GM23248 (cell line): ENCODE measurements around the gene SLC24A5. TPM values are rescaled to one million over a fixed set of nuclear protein-coding genes. Genes with fewer than 3 reads are reported as not detected.

Source experiments
- DNase-seq: peaks from one replicate; pipeline ENCODE4 v3.0.0-alpha.2; 2015
- H2AFZ ChIP-seq: fragments of 200-600 bp; sonication (generic); 2 replicates; pipeline ENCODE4 v1.6.1; 2016; ENCODE audit warnings: antibody characterized with exemption
- H3F3A ChIP-seq: fragments of 200-600 bp; sonication (generic); 2 replicates; pipeline ENCODE4 v1.6.1; 2016; ENCODE audit warnings: mild to moderate bottlenecking, antibody characterized with exemption, mixed run types; ENCODE audit not compliant: insufficient read depth
- H3K27ac ChIP-seq: fragments of 200-600 bp; sonication (generic); 2 replicates; pipeline ENCODE4 v1.5.1; 2016; ENCODE audit warnings: mild to moderate bottlenecking
- H3K27me3 ChIP-seq: fragments of 200-600 bp; sonication (generic); replicated peaks from 2 replicates; pipeline ENCODE4 v1.6.1; 2016; ENCODE audit warnings: mild to moderate bottlenecking; ENCODE audit not compliant: insufficient read depth
- H3K36me3 ChIP-seq: fragments of 200-600 bp; sonication (generic); 2 replicates; pipeline ENCODE4 v1.6.1; 2016; ENCODE audit warnings: low read depth, mild to moderate bottlenecking
- H3K4me1 ChIP-seq: fragments of 200-600 bp; sonication (generic); 2 replicates; pipeline ENCODE4 v1.6.1; 2016; ENCODE audit warnings: mild to moderate bottlenecking; ENCODE audit not compliant: insufficient read depth
- H3K4me2 ChIP-seq: fragments of 200-600 bp; sonication (generic); one replicate; pipeline ENCODE4 v1.6.1; 2016; ENCODE audit warnings: mild to moderate bottlenecking; ENCODE audit not compliant: unreplicated experiment
- H3K4me3 ChIP-seq: fragments of 200-600 bp; sonication (generic); 2 replicates; pipeline ENCODE4 v1.5.1; 2016; ENCODE audit warnings: mild to moderate bottlenecking
- H3K79me2 ChIP-seq: fragments of 200-600 bp; sonication (generic); 2 replicates; pipeline ENCODE4 v1.6.1; 2016; ENCODE audit warnings: mild to moderate bottlenecking; ENCODE audit not compliant: insufficient read depth
- H3K9ac ChIP-seq: fragments of 200-600 bp; sonication (generic); 2 replicates; pipeline ENCODE4 v1.6.1; 2016; ENCODE audit warnings: mild to moderate bottlenecking
- H3K9me2 ChIP-seq: fragments of 200-600 bp; sonication (generic); 2 replicates; pipeline ENCODE4 v1.6.1; 2016; ENCODE audit warnings: mixed run types, mild to moderate bottlenecking, moderate library complexity; ENCODE audit not compliant: insufficient read depth
- H3K9me3 ChIP-seq: fragments of 200-600 bp; sonication (generic); one replicate; pipeline ENCODE4 v1.6.1; 2017; ENCODE audit warnings: low read depth
- H4K20me1 ChIP-seq: fragments of 200-600 bp; sonication (generic); 2 replicates; pipeline ENCODE4 v1.6.0; 2016; ENCODE audit not compliant: insufficient read depth
- EZH2 ChIP-seq: fragments of 200-600 bp; sonication (generic); IDR thresholded peaks from 2 replicates; pipeline ENCODE4 v1.6.1; 2018; ENCODE audit warnings: antibody characterized with exemption, mild to moderate bottlenecking; ENCODE audit not compliant: insufficient read depth, poor library complexity, severe bottlenecking
- EZH2phosphoT487 ChIP-seq: fragments of 200-600 bp; sonication (generic); IDR thresholded peaks from 2 replicates; pipeline ENCODE4 v1.6.1; 2018; ENCODE audit warnings: antibody characterized with exemption, moderate library complexity, mild to moderate bottlenecking, low read depth; ENCODE audit not compliant: insufficient read depth
- WGBS, 2 experiments: methylation state at CpG; one replicate each; pipeline ENCODE4 v1.1.6; 2015 to 2017; ENCODE audit warnings: low lambda C conversion rate in 2 of 2, low coverage in 1 of 2; ENCODE audit errors: missing lambda C conversion rate in 2 of 2; 5-methylcytosine and 5-hydroxymethylcytosine counted together
- in situ Hi-C: fragments of 300-500 bp; cut with MboI; formaldehyde crosslinking; loops from 2 replicates; pipeline ENCODE4 v1.15.0; 2020
- polyA plus RNA-seq: library from polyadenylated mRNA; unstranded; fragments of >200 nt; fragmentation: Nextera tagmentation; extraction: Ambion mirVana; gene quantifications from 2 replicates; pipeline ENCODE4 v1.2.1, GENCODE V29; 2016
- total RNA-seq: library from RNA; depleted of rRNA; stranded (reverse); fragments of >200 nt; shearing (Covaris generic); gene quantifications from 2 replicates; pipeline ENCODE4 v1.2.3, GENCODE V29; 2014

SLC24A5 gene
- total and polyA plus RNA-seq, 2 experiments from 2014 or later: not detected

DNA sequence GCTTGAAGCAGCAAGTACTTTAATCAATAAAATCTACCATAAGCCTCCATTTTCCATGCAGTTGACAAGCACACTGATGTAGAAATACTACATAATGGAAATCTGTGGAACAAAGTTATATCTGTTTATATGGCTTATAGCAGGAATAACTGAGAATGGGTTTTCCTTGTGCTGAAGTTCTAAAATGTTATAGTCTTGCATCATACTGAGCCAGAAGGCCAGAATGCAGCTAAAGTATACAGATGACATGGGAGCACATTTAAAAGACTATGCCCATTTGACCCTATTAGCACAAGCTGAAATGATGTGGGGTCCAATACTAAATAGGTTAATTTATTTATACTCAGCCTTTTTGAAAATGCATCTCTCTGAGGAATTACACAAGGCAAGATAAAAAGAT is 25.1 kb downstream of the SLC24A5 start:
- Histone ChIP-seq H3K9ac (no peak overlapping the region), H2AFZ (no peak overlapping the region)
- DNase-seq: no peak

GRCh38 chr15:48147358-48147757 is 26.6 kb downstream of the SLC24A5 start:
- Histone ChIP-seq H4K20me1 (no peaks in the 10 kb centered on the region), H3K27me3 (no peaks in the 10 kb centered on the region), H3K4me1 (peaks cover 18% of the 10 kb centered on the region; the same call in 1 of the 2 replicates), H3K9ac (no peak overlapping the region), H2AFZ (no peak overlapping the region), H3K4me2 (no peak overlapping the region), H3K27ac (no peak overlapping the region), H3K9me3 (no peaks in the 10 kb centered on the region), H3K9me2 (no peaks in the 10 kb centered on the region), H3K36me3 (no peaks in the 10 kb centered on the region), H3K4me3 (no peak overlapping the region), H3F3A (no peaks in the 10 kb centered on the region), H3K79me2 (no peaks in the 10 kb centered on the region)
- in situ Hi-C loops: no loop called here
- no peak for DNase-seq
- TF ChIP-seq EZH2phosphoT487 (no peak), EZH2 (no peak)

More for the DNA sequence above, 25.1 kb downstream of the SLC24A5 start:
- no peaks in the 10 kb centered on the region for H3K79me2 ChIP-seq
- H3K27ac ChIP-seq: no peak overlapping the region
- H3K9me2 ChIP-seq: no peaks in the 10 kb centered on the region
- no peaks in the 10 kb centered on the region for H3K27me3 ChIP-seq
- no peak overlapping the region for H3K4me3 ChIP-seq
- TF ChIP-seq EZH2phosphoT487 (no peak), EZH2 (no peak)
- H4K20me1 ChIP-seq: no peaks in the 10 kb centered on the region
- no peaks in the 10 kb centered on the region for H3K36me3 ChIP-seq
- no peaks in the 10 kb centered on the region for H3K9me3 ChIP-seq
- H3F3A ChIP-seq: no peaks in the 10 kb centered on the region
- H3K4me1 ChIP-seq: peaks cover 18% of the 10 kb centered on the region; the same call in 1 of the 2 replicates
- no peak overlapping the region for H3K4me2 ChIP-seq
- in situ Hi-C loops: no loop called here

DNA sequence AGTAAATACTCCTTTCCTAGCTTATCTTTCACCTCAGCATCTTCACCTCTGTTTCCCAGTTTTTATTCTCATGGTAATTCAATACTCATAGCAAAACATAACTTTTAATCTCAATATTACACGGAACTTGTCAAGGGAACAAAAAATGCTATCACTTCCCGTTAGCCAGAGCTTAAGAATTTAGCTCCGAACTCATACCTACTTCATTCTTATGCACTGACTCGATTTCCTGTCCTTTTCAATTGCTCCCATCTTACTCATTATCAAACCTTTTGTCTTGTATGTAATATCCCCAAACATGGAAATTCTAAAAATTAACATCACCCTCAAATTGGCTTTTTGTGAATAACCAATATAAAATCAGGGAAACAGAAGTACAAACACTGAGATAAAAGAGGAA is 29.1 kb downstream of the SLC24A5 start:
- H3K9me3 ChIP-seq: no peaks in the 10 kb centered on the region
- no peaks in the 10 kb centered on the region for H3K36me3 ChIP-seq
- peaks cover 7% of the 10 kb centered on the region; the same call in 1 of the 2 replicates for H3K4me1 ChIP-seq
- DNase-seq: peak; percentile 34
- no peaks in the 10 kb centered on the region for H3K9me2 ChIP-seq
- H3F3A ChIP-seq: no peaks in the 10 kb centered on the region
- 38 to 45% methylated on average over 4 of the region's 4 CpGs for WGBS, 2 experiments
- H3K9ac ChIP-seq: no peak overlapping the region
- no peak overlapping the region for H3K4me2 ChIP-seq
- in situ Hi-C loops: no loop called here
- peak overlapping the region; percentile 24; the same call in 1 of the 2 replicates for H2AFZ ChIP-seq
- no peaks in the 10 kb centered on the region for H3K79me2 ChIP-seq
- H3K27me3 ChIP-seq: no peaks in the 10 kb centered on the region
- no peaks in the 10 kb centered on the region for H4K20me1 ChIP-seq
- no peak overlapping the region for H3K4me3 ChIP-seq
- TF ChIP-seq EZH2phosphoT487 (no peak), EZH2 (no peak)
- H3K27ac ChIP-seq: no peak overlapping the region

GRCh38 chr15:48153526-48153925 is 32.7 kb downstream of the SLC24A5 start:
- Histone ChIP-seq H3K4me1 (no peaks in the 10 kb centered on the region), H3K27ac (no peak overlapping the region), H3K9me2 (no peaks in the 10 kb centered on the region), H3F3A (no peaks in the 10 kb centered on the region), H2AFZ (no peak overlapping the region), H3K4me2 (no peak overlapping the region), H3K79me2 (no peaks in the 10 kb centered on the region), H4K20me1 (no peaks in the 10 kb centered on the region), H3K9ac (no peak overlapping the region), H3K36me3 (no peaks in the 10 kb centered on the region), H3K27me3 (no peaks in the 10 kb centered on the region), H3K4me3 (no peak overlapping the region), H3K9me3 (no peaks in the 10 kb centered on the region)
- in situ Hi-C loops: no loop called here
- no peak for DNase-seq
- TF ChIP-seq EZH2phosphoT487 (no peak), EZH2 (no peak)
- 67 to 73% methylated on average over 2 of the region's 2 CpGs for WGBS, 2 experiments

- H3K4me3 ChIP-seq: no peak overlapping the region
- H3F3A ChIP-seq: no peaks in the 10 kb centered on the region
- H3K9ac ChIP-seq: no peak overlapping the region
- no peaks in the 10 kb centered on the region for H3K36me3 ChIP-seq
- H3K4me1 ChIP-seq: no peaks in the 10 kb centered on the region
- 44 to 47% methylated on average over 3 of the region's 3 CpGs for WGBS, 2 experiments
- no peak overlapping the region for H3K4me2 ChIP-seq
- DNase-seq: no peak
- H3K27me3 ChIP-seq: no peaks in the 10 kb centered on the region
- no peak overlapping the region for H3K27ac ChIP-seq
- no peaks in the 10 kb centered on the region for H3K9me2 ChIP-seq
- no peaks in the 10 kb centered on the region for H4K20me1 ChIP-seq
- TF ChIP-seq EZH2phosphoT487 (no peak), EZH2 (no peak)
- in situ Hi-C loops: no loop called here
- H2AFZ ChIP-seq: no peak overlapping the region
- H3K79me2 ChIP-seq: no peaks in the 10 kb centered on the region
- H3K9me3 ChIP-seq: no peaks in the 10 kb centered on the region
Observed at GRCh38 chr15:48168616-48169015, 47.8 kb downstream of the SLC24A5 start.
